GM18858 (cell line): ENCODE measurements around the gene STAP2.

Source experiments
- ATAC-seq: cut with Tn5 transposase; IDR thresholded peaks from one replicate; pipeline ENCODE4 v1.9.1; 2021; ENCODE audit not compliant: unreplicated experiment

The STAP2 gene

GRCh38 chr19:4338441-4339355 lies at the start of gene STAP2:
Gene STAP2 (minus strand): TSS chr19:4338827. CDS start chr19:4338753, 74 bp downstream.
- no peak for ATAC-seq

- no peak for ATAC-seq
These were observed 47.6 kb upstream of the STAP2 start for GRCh38 chr19:4386041-4386782.

- ATAC-seq: no peak
These were observed 46.8 kb upstream of the STAP2 start for GRCh38 chr19:4385291-4386040.

GRCh38 chr19:4380254-4380727 lies 41.7 kb upstream of the STAP2 start:
- ATAC-seq: no peak

GRCh38 chr19:4379383-4380253 lies 41.0 kb upstream of the STAP2 start:
- ATAC-seq: no peak

- ATAC-seq: no peak
These were observed 40.3 kb upstream of the STAP2 start for GRCh38 chr19:4378886-4379285.

GRCh38 chr19:4376991-4377781 lies 38.6 kb upstream of the STAP2 start:
- ATAC-seq: no peak

- ATAC-seq: no peak
These were observed 38.0 kb upstream of the STAP2 start for GRCh38 chr19:4376671-4376990.

- ATAC-seq: no peak
These were observed 37.5 kb upstream of the STAP2 start for GRCh38 chr19:4376028-4376670.

GRCh38 chr19:4375164-4376027 lies 36.8 kb upstream of the STAP2 start:
- no peak for ATAC-seq

- ATAC-seq: no peak
These were observed 36.0 kb upstream of the STAP2 start for GRCh38 chr19:4374498-4375163.

- ATAC-seq: no peak
These were observed 35.2 kb upstream of the STAP2 start for GRCh38 chr19:4373601-4374497.

- ATAC-seq: no peak
These were observed 34.4 kb upstream of the STAP2 start for GRCh38 chr19:4373013-4373367.

GRCh38 chr19:4372165-4373012 lies 33.8 kb upstream of the STAP2 start:
- no peak for ATAC-seq

- no peak for ATAC-seq
These were observed 32.9 kb upstream of the STAP2 start for GRCh38 chr19:4371247-4372164.
